ENCODE results near the gene HOXA9.

DNA sequence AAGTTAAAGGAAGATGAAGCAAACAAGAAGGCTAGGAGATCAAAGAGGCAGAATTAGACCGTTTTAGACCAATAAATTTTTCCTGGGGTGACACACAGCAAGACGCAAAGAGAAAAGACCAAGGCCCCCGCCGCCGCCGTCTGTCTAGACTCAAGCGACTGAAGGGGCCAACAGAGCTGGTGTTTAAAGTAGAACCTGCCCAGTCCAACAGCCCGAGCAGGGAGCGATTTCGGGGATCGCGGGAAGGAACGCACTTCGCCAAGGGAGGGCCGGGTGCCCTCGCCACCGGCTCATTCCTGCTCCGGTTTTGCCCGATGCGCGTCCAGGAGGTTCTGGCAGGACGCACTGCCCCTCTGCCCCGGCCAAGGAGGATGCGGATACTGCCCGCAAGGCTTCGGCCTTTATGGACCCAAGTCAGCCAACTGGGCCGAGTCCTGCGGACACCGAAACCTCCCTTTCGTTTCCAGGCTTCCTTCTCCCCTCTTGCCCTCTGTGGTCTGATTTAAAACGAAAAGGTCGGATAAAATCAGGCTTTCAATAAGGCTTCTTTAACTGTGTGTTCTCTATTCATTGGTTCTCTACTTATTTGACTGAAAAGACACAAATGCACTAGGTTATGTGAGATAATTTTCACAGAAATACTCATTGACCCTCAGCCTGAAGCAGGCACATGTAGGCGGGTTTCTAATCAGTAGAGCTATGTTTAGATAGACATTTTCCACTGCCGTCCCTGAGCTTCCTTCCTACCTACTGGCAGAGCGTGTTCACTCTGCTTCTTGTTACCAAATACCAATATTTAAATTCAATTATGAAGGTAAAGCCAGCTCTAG, 6.7 kb downstream of the HOXA9 start:
- TF ChIP-seq, protein P1, sequence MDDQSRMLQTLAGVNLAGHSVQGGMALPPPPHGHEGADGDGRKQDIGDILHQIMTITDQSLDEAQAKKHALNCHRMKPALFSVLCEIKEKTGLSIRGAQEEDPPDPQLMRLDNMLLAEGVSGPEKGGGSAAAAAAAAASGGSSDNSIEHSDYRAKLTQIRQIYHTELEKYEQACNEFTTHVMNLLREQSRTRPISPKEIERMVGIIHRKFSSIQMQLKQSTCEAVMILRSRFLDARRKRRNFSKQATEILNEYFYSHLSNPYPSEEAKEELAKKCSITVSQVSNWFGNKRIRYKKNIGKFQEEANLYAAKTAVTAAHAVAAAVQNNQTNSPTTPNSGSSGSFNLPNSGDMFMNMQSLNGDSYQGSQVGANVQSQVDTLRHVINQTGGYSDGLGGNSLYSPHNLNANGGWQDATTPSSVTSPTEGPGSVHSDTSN (IDR thresholded peaks at IDR 0.05), result no peak
- no peak for TF ChIP-seq HDAC2 (IDR thresholded peaks at IDR 0.05)
- TF ChIP-seq EP300 (IDR thresholded peaks at IDR 0.05), result no peak
- TF ChIP-seq, protein P2, sequence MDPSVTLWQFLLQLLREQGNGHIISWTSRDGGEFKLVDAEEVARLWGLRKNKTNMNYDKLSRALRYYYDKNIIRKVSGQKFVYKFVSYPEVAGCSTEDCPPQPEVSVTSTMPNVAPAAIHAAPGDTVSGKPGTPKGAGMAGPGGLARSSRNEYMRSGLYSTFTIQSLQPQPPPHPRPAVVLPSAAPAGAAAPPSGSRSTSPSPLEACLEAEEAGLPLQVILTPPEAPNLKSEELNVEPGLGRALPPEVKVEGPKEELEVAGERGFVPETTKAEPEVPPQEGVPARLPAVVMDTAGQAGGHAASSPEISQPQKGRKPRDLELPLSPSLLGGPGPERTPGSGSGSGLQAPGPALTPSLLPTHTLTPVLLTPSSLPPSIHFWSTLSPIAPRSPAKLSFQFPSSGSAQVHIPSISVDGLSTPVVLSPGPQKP (IDR thresholded peaks at IDR 0.05; ENCODE audit: low read depth, low read length), result no peak
- TF ChIP-seq POLR2AphosphoS2 (conservative IDR thresholded peaks at IDR 0.05; ENCODE audit: low read length), result no peak
- TF ChIP-seq, protein P3, sequence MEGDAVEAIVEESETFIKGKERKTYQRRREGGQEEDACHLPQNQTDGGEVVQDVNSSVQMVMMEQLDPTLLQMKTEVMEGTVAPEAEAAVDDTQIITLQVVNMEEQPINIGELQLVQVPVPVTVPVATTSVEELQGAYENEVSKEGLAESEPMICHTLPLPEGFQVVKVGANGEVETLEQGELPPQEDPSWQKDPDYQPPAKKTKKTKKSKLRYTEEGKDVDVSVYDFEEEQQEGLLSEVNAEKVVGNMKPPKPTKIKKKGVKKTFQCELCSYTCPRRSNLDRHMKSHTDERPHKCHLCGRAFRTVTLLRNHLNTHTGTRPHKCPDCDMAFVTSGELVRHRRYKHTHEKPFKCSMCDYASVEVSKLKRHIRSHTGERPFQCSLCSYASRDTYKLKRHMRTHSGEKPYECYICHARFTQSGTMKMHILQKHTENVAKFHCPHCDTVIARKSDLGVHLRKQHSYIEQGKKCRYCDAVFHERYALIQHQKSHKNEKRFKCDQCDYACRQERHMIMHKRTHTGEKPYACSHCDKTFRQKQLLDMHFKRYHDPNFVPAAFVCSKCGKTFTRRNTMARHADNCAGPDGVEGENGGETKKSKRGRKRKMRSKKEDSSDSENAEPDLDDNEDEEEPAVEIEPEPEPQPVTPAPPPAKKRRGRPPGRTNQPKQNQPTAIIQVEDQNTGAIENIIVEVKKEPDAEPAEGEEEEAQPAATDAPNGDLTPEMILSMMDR (IDR thresholded peaks at IDR 0.05), result no peak
- TF ChIP-seq SMC3 (IDR thresholded peaks at IDR 0.05), result no peak
- no peak for TF ChIP-seq EHMT2 (IDR thresholded peaks at IDR 0.05; ENCODE audit: low read depth)
- TF ChIP-seq, protein P4, sequence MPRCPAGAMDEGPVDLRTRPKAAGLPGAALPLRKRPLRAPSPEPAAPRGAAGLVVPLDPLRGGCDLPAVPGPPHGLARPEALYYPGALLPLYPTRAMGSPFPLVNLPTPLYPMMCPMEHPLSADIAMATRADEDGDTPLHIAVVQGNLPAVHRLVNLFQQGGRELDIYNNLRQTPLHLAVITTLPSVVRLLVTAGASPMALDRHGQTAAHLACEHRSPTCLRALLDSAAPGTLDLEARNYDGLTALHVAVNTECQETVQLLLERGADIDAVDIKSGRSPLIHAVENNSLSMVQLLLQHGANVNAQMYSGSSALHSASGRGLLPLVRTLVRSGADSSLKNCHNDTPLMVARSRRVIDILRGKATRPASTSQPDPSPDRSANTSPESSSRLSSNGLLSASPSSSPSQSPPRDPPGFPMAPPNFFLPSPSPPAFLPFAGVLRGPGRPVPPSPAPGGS (IDR thresholded peaks at IDR 0.05), result no peak
- TF ChIP-seq CEBPB (IDR thresholded peaks at IDR 0.05), result no peak
- no peak for TF ChIP-seq RAD21 (conservative IDR thresholded peaks at IDR 0.05 in 1 of 2, IDR thresholded peaks at IDR 0.05 in 1 of 2)

All from A549 (cell line).